Measurements from ENCODE around the gene NUP35. TPM values are rescaled to one million over a fixed set of nuclear protein-coding genes. Genes with fewer than 3 reads are reported as not detected.

Gene NUP35
- total RNA-seq, 1 experiment from 2014 or later: 28.9 TPM

DNA sequence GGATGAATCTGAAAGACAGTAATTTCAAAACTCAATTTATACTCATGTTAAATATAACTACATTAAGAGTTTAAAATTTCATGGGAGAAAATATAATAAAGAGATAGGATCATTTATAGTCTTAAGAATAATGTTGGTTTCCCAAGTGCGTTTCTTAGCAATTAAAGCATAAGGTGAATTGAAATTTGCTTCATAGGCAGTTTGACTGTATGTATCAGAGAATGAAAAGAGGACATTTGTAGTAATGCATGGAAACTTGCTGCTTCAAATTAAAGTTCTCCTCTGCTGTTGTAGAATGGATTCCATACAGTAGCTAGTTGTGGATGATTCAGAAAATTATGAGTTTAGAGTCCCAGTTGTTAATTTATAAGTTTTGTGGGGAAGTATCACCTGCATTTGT is 68.1 kb downstream of the NUP35 start:
- intact Hi-C loops (cut with micrococcal nuclease; ENCODE audit: unreplicated experiment) (no loop called here), in situ Hi-C loops (cut with HindIII; ENCODE audit: low pct_unique_long_range_greater_than_20kb, low sequenced_read_pairs) (no loop called here)
- no TSS peak for BruUV-seq (replicated peaks)
- H3K4me3 ChIP-seq (ENCODE audit: low read depth in 2 of 2, low read length in 2 of 2): no peak overlapping the region
- H3K4me1 ChIP-seq (ENCODE audit: control insufficient read depth, insufficient read depth, low read length): no peaks in the 10 kb centered on the region
- no peak overlapping the region for H3K27ac ChIP-seq (ENCODE audit: low read length)
- H3K9me3 ChIP-seq (ENCODE audit: control insufficient read depth, insufficient read depth, low read depth, low read length): no peaks in the 10 kb centered on the region
- no peaks in the 10 kb centered on the region for H3K27me3 ChIP-seq (ENCODE audit: control insufficient read depth, insufficient read depth, low read length)
- TF ChIP-seq SIN3A (IDR thresholded peaks at IDR 0.05; ENCODE audit: borderline replicate concordance, insufficient read depth, low read depth, low read length): no peak
- TF ChIP-seq POLR2AphosphoS5 (IDR thresholded peaks at IDR 0.05; ENCODE audit: low read depth, low read length): no peak
- no peak for TF ChIP-seq TCF7L2 (IDR thresholded peaks at IDR 0.05; ENCODE audit: low read depth, low read length)
- TF ChIP-seq CTCF (IDR thresholded peaks at IDR 0.05): no peak
- TF ChIP-seq, protein P1, sequence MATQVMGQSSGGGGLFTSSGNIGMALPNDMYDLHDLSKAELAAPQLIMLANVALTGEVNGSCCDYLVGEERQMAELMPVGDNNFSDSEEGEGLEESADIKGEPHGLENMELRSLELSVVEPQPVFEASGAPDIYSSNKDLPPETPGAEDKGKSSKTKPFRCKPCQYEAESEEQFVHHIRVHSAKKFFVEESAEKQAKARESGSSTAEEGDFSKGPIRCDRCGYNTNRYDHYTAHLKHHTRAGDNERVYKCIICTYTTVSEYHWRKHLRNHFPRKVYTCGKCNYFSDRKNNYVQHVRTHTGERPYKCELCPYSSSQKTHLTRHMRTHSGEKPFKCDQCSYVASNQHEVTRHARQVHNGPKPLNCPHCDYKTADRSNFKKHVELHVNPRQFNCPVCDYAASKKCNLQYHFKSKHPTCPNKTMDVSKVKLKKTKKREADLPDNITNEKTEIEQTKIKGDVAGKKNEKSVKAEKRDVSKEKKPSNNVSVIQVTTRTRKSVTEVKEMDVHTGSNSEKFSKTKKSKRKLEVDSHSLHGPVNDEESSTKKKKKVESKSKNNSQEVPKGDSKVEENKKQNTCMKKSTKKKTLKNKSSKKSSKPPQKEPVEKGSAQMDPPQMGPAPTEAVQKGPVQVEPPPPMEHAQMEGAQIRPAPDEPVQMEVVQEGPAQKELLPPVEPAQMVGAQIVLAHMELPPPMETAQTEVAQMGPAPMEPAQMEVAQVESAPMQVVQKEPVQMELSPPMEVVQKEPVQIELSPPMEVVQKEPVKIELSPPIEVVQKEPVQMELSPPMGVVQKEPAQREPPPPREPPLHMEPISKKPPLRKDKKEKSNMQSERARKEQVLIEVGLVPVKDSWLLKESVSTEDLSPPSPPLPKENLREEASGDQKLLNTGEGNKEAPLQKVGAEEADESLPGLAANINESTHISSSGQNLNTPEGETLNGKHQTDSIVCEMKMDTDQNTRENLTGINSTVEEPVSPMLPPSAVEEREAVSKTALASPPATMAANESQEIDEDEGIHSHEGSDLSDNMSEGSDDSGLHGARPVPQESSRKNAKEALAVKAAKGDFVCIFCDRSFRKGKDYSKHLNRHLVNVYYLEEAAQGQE (IDR thresholded peaks at IDR 0.05; ENCODE audit: insufficient read depth in 1 of 2, low read depth in 2 of 2, low read length in 1 of 2): no peak
- CTCF ChIA-PET: no interaction called here
- POLR2A ChIA-PET: no interaction called here
- ATAC-seq: no peak
- peaks cover 3% of the 10 kb centered on the region; the same call in 1 of the 2 replicates for H3K36me3 ChIP-seq (ENCODE audit: control insufficient read depth, insufficient read depth, low read length)
- DNase-seq (ENCODE audit: low read depth, low spot score): no peak

DNA sequence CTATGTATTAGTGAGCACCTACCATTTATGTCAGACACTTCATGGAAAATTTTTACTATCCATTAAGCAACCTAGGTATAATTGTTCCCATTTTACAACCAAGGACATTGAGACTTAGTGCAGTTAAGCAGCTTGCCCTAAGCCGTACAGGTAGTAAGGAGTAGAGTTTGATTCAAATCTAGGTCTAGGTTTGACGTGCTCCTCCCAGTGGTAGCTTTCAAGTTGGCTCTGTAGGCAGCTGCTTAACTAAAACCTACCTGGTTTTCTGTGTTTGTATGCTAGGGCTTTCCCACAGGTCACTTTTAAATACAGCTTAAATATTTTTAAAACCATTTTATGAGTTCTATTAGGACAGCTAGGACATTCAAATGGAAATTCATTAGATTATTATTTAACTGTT is 69.7 kb downstream of the NUP35 start:
- Histone ChIP-seq H3K9me3 (ENCODE audit: control insufficient read depth, insufficient read depth, low read depth, low read length) (no peaks in the 10 kb centered on the region), H3K36me3 (ENCODE audit: control insufficient read depth, insufficient read depth, low read length) (peaks cover 3% of the 10 kb centered on the region; the same call in 1 of the 2 replicates), H3K4me1 (ENCODE audit: control insufficient read depth, insufficient read depth, low read length) (no peaks in the 10 kb centered on the region), H3K27me3 (ENCODE audit: control insufficient read depth, insufficient read depth, low read length) (no peaks in the 10 kb centered on the region), H3K4me3 (ENCODE audit: low read depth in 2 of 2, low read length in 2 of 2) (no peak overlapping the region), H3K27ac (ENCODE audit: low read length) (no peak overlapping the region)
- BruUV-seq (replicated peaks): no TSS peak
- ChIA-PET POLR2A (interaction anchor here (0.6 kb wide), 1 partner anchor 80 kb away, joined by 3 read pairs; no protein-coding TSS in a partner anchor), CTCF (no interaction called here)
- DNase-seq (ENCODE audit: low read depth, low spot score): no peak
- intact Hi-C loops (cut with micrococcal nuclease; ENCODE audit: unreplicated experiment): no loop called here
- in situ Hi-C loops (cut with HindIII; ENCODE audit: low pct_unique_long_range_greater_than_20kb, low sequenced_read_pairs): no loop called here
- no peak for ATAC-seq
- TF ChIP-seq SIN3A (IDR thresholded peaks at IDR 0.05; ENCODE audit: borderline replicate concordance, insufficient read depth, low read depth, low read length): no peak
- no peak for TF ChIP-seq POLR2AphosphoS5 (IDR thresholded peaks at IDR 0.05; ENCODE audit: low read depth, low read length)
- TF ChIP-seq TCF7L2 (IDR thresholded peaks at IDR 0.05; ENCODE audit: low read depth, low read length): no peak
- TF ChIP-seq, protein P1 (IDR thresholded peaks at IDR 0.05; ENCODE audit: insufficient read depth in 1 of 2, low read depth in 2 of 2, low read length in 1 of 2): no peak
- peak; percentile 21; the same call in 1 of the 2 replicates for TF ChIP-seq CTCF (IDR thresholded peaks at IDR 0.05)

Data from Panc1 (cell line).